ENCODE measurements around the gene ABCD4.
A peak's percentile ranks its signal among the peaks of the same experiment; 100 is the strongest.

Gene ABCD4

GRCh38 chr14:74257078-74257940 is 45.4 kb downstream of the ABCD4 start:
- H3K4me2 ChIP-seq (ENCODE audit: low read depth, low read length): peak overlapping the region; percentile 92
- peaks cover 13% of the 10 kb centered on the region for H3K27me3 ChIP-seq (replicated peaks; ENCODE audit: insufficient read depth, low read length)
- H3K4me1 ChIP-seq (ENCODE audit: low read length): no peaks in the 10 kb centered on the region
- peak overlapping the region; percentile 89 for H2AFZ ChIP-seq (ENCODE audit: low read length)
- no peaks in the 10 kb centered on the region for H3K9me2 ChIP-seq (replicated peaks; ENCODE audit: insufficient read depth, low read length)
- H4K20me1 ChIP-seq (ENCODE audit: insufficient read depth, low read length): no peaks in the 10 kb centered on the region
- no peaks in the 10 kb centered on the region for H3K9me3 ChIP-seq (replicated peaks; ENCODE audit: insufficient read depth, low read length)
- H3F3A ChIP-seq (ENCODE audit: insufficient read depth, low read length): no peaks in the 10 kb centered on the region
- H3K9ac ChIP-seq (ENCODE audit: low read length): peak overlapping the region; percentile 23; the same call in 1 of the 2 replicates
- peak; percentile 14 for DNase-seq
- no peak overlapping the region for H3K27ac ChIP-seq (ENCODE audit: low read length)
- no peaks in the 10 kb centered on the region for H3K36me3 ChIP-seq (replicated peaks; ENCODE audit: insufficient read depth, low read length)
- H3K79me2 ChIP-seq (ENCODE audit: low read length): no peaks in the 10 kb centered on the region
- TF ChIP-seq EZH2phosphoT487 (IDR thresholded peaks at IDR 0.05; ENCODE audit: low read length) (no peak), EZH2 (optimal IDR thresholded peaks at IDR 0.05; ENCODE audit: low read depth, low read length) (no peak), CTCF (IDR thresholded peaks at IDR 0.05; ENCODE audit: low read length) (peak; percentile 56)
- H3K4me3 ChIP-seq (ENCODE audit: low read length): peak overlapping the region; percentile 60

DNA sequence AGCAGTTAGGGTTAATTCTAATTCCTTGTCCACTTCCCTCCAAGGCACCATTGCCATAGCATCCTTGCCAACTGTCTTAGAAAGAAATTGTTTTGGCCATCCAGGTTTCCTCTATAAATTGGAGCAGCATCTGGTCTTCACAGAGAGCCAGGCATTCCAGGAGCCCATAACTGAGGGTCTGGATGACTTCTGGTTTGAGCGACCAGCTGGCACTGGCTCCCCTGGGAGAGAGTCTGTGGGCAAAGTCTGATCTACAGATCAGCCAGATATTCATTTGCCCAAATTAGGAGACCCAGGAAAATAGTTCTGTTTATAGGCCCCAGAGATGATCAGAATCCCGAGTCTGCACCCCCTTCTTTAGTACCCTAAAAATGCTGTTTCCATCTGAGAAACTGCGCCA is 47.5 kb downstream of the ABCD4 start:
- no peak for TF ChIP-seq EZH2phosphoT487 (IDR thresholded peaks at IDR 0.05; ENCODE audit: low read length)
- no peak for TF ChIP-seq CTCF (IDR thresholded peaks at IDR 0.05; ENCODE audit: low read length)
- no peak for TF ChIP-seq EZH2 (optimal IDR thresholded peaks at IDR 0.05; ENCODE audit: low read depth, low read length)
- Histone ChIP-seq H3K27me3 (replicated peaks; ENCODE audit: insufficient read depth, low read length) (peaks cover 13% of the 10 kb centered on the region), H3K4me1 (ENCODE audit: low read length) (no peaks in the 10 kb centered on the region), H3K9me2 (replicated peaks; ENCODE audit: insufficient read depth, low read length) (no peaks in the 10 kb centered on the region), H3K4me2 (ENCODE audit: low read depth, low read length) (no peak overlapping the region), H3K27ac (ENCODE audit: low read length) (no peak overlapping the region), H3K79me2 (ENCODE audit: low read length) (no peaks in the 10 kb centered on the region), H3K4me3 (ENCODE audit: low read length) (no peak overlapping the region), H2AFZ (ENCODE audit: low read length) (no peak overlapping the region), H4K20me1 (ENCODE audit: insufficient read depth, low read length) (no peaks in the 10 kb centered on the region), H3K36me3 (replicated peaks; ENCODE audit: insufficient read depth, low read length) (no peaks in the 10 kb centered on the region), H3F3A (ENCODE audit: insufficient read depth, low read length) (no peaks in the 10 kb centered on the region), H3K9me3 (replicated peaks; ENCODE audit: insufficient read depth, low read length) (no peaks in the 10 kb centered on the region), H3K9ac (ENCODE audit: low read length) (no peak overlapping the region)
- DNase-seq: no peak

GRCh38 chr14:74249433-74250375 is 53.0 kb downstream of the ABCD4 start:
- Histone ChIP-seq H3K9me2 (replicated peaks; ENCODE audit: insufficient read depth, low read length) (no peaks in the 10 kb centered on the region), H3K27ac (ENCODE audit: low read length) (no peak overlapping the region), H3K36me3 (replicated peaks; ENCODE audit: insufficient read depth, low read length) (no peaks in the 10 kb centered on the region), H3K79me2 (ENCODE audit: low read length) (no peaks in the 10 kb centered on the region), H3K4me1 (ENCODE audit: low read length) (no peaks in the 10 kb centered on the region), H2AFZ (ENCODE audit: low read length) (no peak overlapping the region), H3K4me2 (ENCODE audit: low read depth, low read length) (no peak overlapping the region), H3K4me3 (ENCODE audit: low read length) (no peak overlapping the region), H3K27me3 (replicated peaks; ENCODE audit: insufficient read depth, low read length) (no peaks in the 10 kb centered on the region), H4K20me1 (ENCODE audit: insufficient read depth, low read length) (no peaks in the 10 kb centered on the region), H3K9ac (ENCODE audit: low read length) (no peak overlapping the region), H3F3A (ENCODE audit: insufficient read depth, low read length) (no peaks in the 10 kb centered on the region), H3K9me3 (replicated peaks; ENCODE audit: insufficient read depth, low read length) (no peaks in the 10 kb centered on the region)
- TF ChIP-seq EZH2phosphoT487 (IDR thresholded peaks at IDR 0.05; ENCODE audit: low read length): no peak
- TF ChIP-seq CTCF (IDR thresholded peaks at IDR 0.05; ENCODE audit: low read length): no peak
- TF ChIP-seq EZH2 (optimal IDR thresholded peaks at IDR 0.05; ENCODE audit: low read depth, low read length): no peak
- DNase-seq: no peak
